DND-41 (cell line): ENCODE measurements around the gene CAPN5.

Experiments used
- ATAC-seq: fragments of 200-7000 bp; cut with Tn5 transposase; 3 replicates; pipeline ENCODE4 v1.9.1; 2021; ENCODE audit warnings: low read depth; ENCODE audit not compliant: insufficient read depth
- DNase-seq: peaks from one replicate; pipeline ENCODE4 v3.0.0-alpha.2; 2020
- H2AFZ ChIP-seq: 2 replicates; pipeline ENCODE4 v1.6.0; 2012; ENCODE audit warnings: low read depth, low read length
- H3K27ac ChIP-seq: 2 replicates; pipeline ENCODE4 v1.5.1; 2012; ENCODE audit warnings: low read length, inconsistent platforms
- H3K27me3 ChIP-seq: fragments of 200-600 bp; sonication (generic); 2 replicates; pipeline ENCODE4 v1.6.0; 2012; ENCODE audit warnings: low read length, mild to moderate bottlenecking, inconsistent platforms; ENCODE audit not compliant: insufficient read depth, poor library complexity
- H3K36me3 ChIP-seq: 2 replicates; pipeline ENCODE4 v1.5.1; 2012; ENCODE audit warnings: low read length, inconsistent platforms; ENCODE audit not compliant: insufficient read depth
- H3K4me1 ChIP-seq: 2 replicates; pipeline ENCODE4 v1.5.1; 2012; ENCODE audit warnings: mild to moderate bottlenecking, low read length; ENCODE audit not compliant: insufficient read depth
- H3K4me2 ChIP-seq: 2 replicates; pipeline ENCODE4 v1.6.0; 2012; ENCODE audit warnings: mild to moderate bottlenecking, moderate library complexity, low read length, inconsistent platforms; ENCODE audit not compliant: insufficient read depth
- H3K4me3 ChIP-seq, 2 experiments: fragments of 200-600 bp in 1 of 2; shearing (Covaris generic) in 1 of 2; 2 replicates each; pipeline ENCODE4 v1.5.1; 2012 to 2016; ENCODE audit warnings: inconsistent platforms in 2 of 2, low read length in 2 of 2, mild to moderate bottlenecking in 2 of 2, low read depth in 1 of 2, moderate library complexity in 1 of 2
- H3K79me2 ChIP-seq: 2 replicates; pipeline ENCODE4 v1.6.0; 2012; ENCODE audit warnings: low read length, inconsistent platforms; ENCODE audit not compliant: insufficient read depth
- H3K9ac ChIP-seq: 2 replicates; pipeline ENCODE4 v1.6.0; 2012; ENCODE audit warnings: low read depth, mild to moderate bottlenecking, inconsistent platforms, low read length, moderate library complexity
- H3K9me3 ChIP-seq: 2 replicates; pipeline ENCODE4 v1.5.1; 2012; ENCODE audit warnings: low read length, moderate library complexity, mild to moderate bottlenecking, inconsistent platforms; ENCODE audit not compliant: insufficient read depth, severe bottlenecking
- H4K20me1 ChIP-seq: 2 replicates; pipeline ENCODE4 v1.6.0; 2012; ENCODE audit warnings: low read length; ENCODE audit not compliant: insufficient read depth
- CTCF ChIP-seq: IDR thresholded peaks from 2 replicates; pipeline ENCODE4 v1.5.1; 2012; ENCODE audit warnings: borderline replicate concordance, low read length, moderate library complexity, mild to moderate bottlenecking; ENCODE audit not compliant: poor library complexity, severe bottlenecking; ENCODE audit errors: extremely low read depth
- EZH2 ChIP-seq: IDR thresholded peaks from 3 replicates; pipeline ENCODE4 v1.6.1; 2012; ENCODE audit warnings: borderline replicate concordance, low read depth, mild to moderate bottlenecking, moderate library complexity, low read length, inconsistent platforms; ENCODE audit not compliant: severe bottlenecking

The CAPN5 gene

GRCh38 chr11:77142091-77142975, 75.6 kb downstream of the CAPN5 start:
- no peak overlapping the region for H3K4me2 ChIP-seq
- peak; percentile 91 for ATAC-seq

GRCh38 chr11:77143405-77144020, 76.7 kb downstream of the CAPN5 start:
- Histone ChIP-seq H3K4me1 (peaks cover 20% of the 10 kb centered on the region), H3K4me2 (no peak overlapping the region), H3K36me3 (no peaks in the 10 kb centered on the region), H2AFZ (no peak overlapping the region), H3K9me3 (no peaks in the 10 kb centered on the region), H3K9ac (no peak overlapping the region), H4K20me1 (no peaks in the 10 kb centered on the region), H3K79me2 (no peaks in the 10 kb centered on the region), H3K27ac (no peak overlapping the region), H3K27me3 (no peaks in the 10 kb centered on the region), H3K4me3 (no peak overlapping the region)
- no peak for DNase-seq
- no peak for ATAC-seq
- no peak for TF ChIP-seq CTCF
- no peak for TF ChIP-seq EZH2

More at GRCh38 chr11:77142091-77142975, 75.6 kb downstream of the CAPN5 start:
- TF ChIP-seq EZH2, result no peak
- TF ChIP-seq CTCF, result no peak
- peak; percentile 53 for DNase-seq
- Histone ChIP-seq H2AFZ (no peak overlapping the region), H3K79me2 (no peaks in the 10 kb centered on the region), H3K36me3 (no peaks in the 10 kb centered on the region), H3K4me1 (peaks cover 20% of the 10 kb centered on the region), H3K9me3 (no peaks in the 10 kb centered on the region), H3K27ac (0 out of 2 replicates have a peak overlapping the region, but pooled peaks have one; percentile 16), H3K9ac (no peak overlapping the region), H3K4me3 (no peak overlapping the region), H4K20me1 (no peaks in the 10 kb centered on the region), H3K27me3 (no peaks in the 10 kb centered on the region)

- no peak for TF ChIP-seq CTCF
- no peak for TF ChIP-seq EZH2
- Histone ChIP-seq H3K4me3 (no peak overlapping the region), H4K20me1 (no peaks in the 10 kb centered on the region), H3K9ac (no peak overlapping the region), H3K79me2 (no peaks in the 10 kb centered on the region), H3K4me1 (peaks cover 20% of the 10 kb centered on the region), H3K4me2 (no peak overlapping the region), H3K27me3 (no peaks in the 10 kb centered on the region), H3K9me3 (no peaks in the 10 kb centered on the region), H2AFZ (no peak overlapping the region), H3K27ac (no peak overlapping the region), H3K36me3 (no peaks in the 10 kb centered on the region)
- ATAC-seq (no peak), DNase-seq (no peak)
Observed at GRCh38 chr11:77144196-77144856, 77.6 kb downstream of the CAPN5 start.
